ENCODE results near the gene LRP11. TPM values are rescaled to one million over a fixed set of nuclear protein-coding genes. Genes with fewer than 3 reads are reported as not detected.

Gene LRP11
- total RNA-seq, 1 donor from 2014 or later: 59.6 TPM

DNA sequence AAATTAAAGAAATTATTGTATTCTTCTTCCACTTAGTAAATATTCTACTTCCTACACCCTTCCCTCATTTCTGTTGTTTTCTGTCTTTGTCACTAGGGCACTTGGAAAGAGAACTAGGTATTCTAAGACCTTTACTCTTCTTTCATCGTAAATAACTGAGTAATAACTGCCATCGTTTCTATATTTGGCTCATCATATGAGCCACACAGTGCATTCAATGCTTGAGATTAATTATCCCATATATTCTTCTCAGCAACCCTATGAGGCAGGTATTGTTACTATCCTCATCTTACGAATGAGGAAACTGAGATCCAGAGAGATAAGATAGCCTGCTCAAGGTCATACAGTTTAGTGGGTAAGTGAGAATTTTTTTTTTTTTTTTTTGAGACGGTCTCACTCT lies 38.9 kb downstream of the LRP11 start:
- H3K4me1 Mint-ChIP-seq (ENCODE audit: unreplicated experiment): peaks cover 3% of the 10 kb centered on the region
- H3K27ac Mint-ChIP-seq (ENCODE audit: unreplicated experiment): no peak overlapping the region
- H3K27me3 Mint-ChIP-seq (ENCODE audit: unreplicated experiment): no peaks in the 10 kb centered on the region
- TF ChIP-seq CTCF (IDR thresholded peaks at IDR 0.05): no peak
- H3K4me3 Mint-ChIP-seq (ENCODE audit: unreplicated experiment): no peak overlapping the region
- H3K9me3 Mint-ChIP-seq (ENCODE audit: unreplicated experiment): no peaks in the 10 kb centered on the region
- H3K36me3 Mint-ChIP-seq (ENCODE audit: unreplicated experiment): peaks cover 22% of the 10 kb centered on the region
- DNase-seq (ENCODE audit: extremely low spot score, unreplicated experiment): no peak

GRCh38 chr6:149823013-149823412 lies 41.1 kb downstream of the LRP11 start:
- Mint-ChIP-seq H3K27me3 (ENCODE audit: unreplicated experiment) (no peaks in the 10 kb centered on the region), H3K9me3 (ENCODE audit: unreplicated experiment) (no peaks in the 10 kb centered on the region), H3K4me1 (ENCODE audit: unreplicated experiment) (no peaks in the 10 kb centered on the region), H3K36me3 (ENCODE audit: unreplicated experiment) (peaks cover 24% of the 10 kb centered on the region), H3K27ac (ENCODE audit: unreplicated experiment) (no peak overlapping the region), H3K4me3 (ENCODE audit: unreplicated experiment) (no peak overlapping the region)
- TF ChIP-seq CTCF (IDR thresholded peaks at IDR 0.05): no peak
- no peak for DNase-seq (ENCODE audit: extremely low spot score, unreplicated experiment)

DNA sequence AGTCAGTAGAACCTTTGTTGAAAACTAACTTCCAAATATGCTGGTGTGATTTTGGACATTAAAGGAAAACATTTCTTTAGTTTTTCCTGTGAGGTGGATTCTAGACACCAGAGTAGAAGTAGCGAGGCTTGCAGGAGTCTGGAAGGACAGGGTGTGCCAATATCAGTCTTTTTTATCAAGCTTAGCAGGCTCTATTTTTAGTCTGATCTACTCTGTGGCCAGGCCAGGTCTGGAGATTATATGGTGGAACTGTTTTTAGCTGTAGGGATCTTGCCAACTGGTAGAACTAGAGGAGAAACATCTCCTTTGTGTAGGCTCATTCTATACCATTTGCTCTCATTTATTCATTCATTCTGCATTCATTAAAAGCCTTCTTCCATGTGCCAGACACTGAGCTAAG lies 42.7 kb downstream of the LRP11 start:
- TF ChIP-seq CTCF (IDR thresholded peaks at IDR 0.05): no peak
- Mint-ChIP-seq H3K27ac (ENCODE audit: unreplicated experiment) (no peak overlapping the region), H3K4me1 (ENCODE audit: unreplicated experiment) (no peaks in the 10 kb centered on the region), H3K27me3 (ENCODE audit: unreplicated experiment) (no peaks in the 10 kb centered on the region), H3K36me3 (ENCODE audit: unreplicated experiment) (peaks cover 24% of the 10 kb centered on the region), H3K4me3 (ENCODE audit: unreplicated experiment) (no peak overlapping the region), H3K9me3 (ENCODE audit: unreplicated experiment) (no peaks in the 10 kb centered on the region)
- DNase-seq (ENCODE audit: extremely low spot score, unreplicated experiment): no peak

DNA sequence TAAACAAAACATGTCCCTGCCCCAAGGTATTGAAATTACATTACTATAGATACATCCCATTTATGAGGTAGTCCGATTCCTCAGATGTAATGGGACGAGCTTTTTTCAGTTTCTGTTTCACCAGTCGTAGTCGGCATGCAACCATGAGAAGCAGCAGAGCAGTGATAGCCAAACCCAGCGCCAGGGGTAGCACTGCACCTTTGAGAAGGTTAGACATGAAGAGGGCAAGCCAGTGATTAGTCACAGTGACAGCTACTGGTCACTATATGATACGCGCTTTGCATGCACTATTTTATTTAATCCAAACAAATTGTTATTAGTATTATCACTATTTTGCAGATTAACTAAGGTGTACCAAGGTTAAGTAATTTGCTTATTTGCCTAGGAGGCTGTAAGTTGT lies 43.7 kb downstream of the LRP11 start:
- H3K4me3 Mint-ChIP-seq (ENCODE audit: unreplicated experiment): no peak overlapping the region
- H3K36me3 Mint-ChIP-seq (ENCODE audit: unreplicated experiment): peaks cover 27% of the 10 kb centered on the region
- no peaks in the 10 kb centered on the region for H3K27me3 Mint-ChIP-seq (ENCODE audit: unreplicated experiment)
- no peak overlapping the region for H3K27ac Mint-ChIP-seq (ENCODE audit: unreplicated experiment)
- no peaks in the 10 kb centered on the region for H3K9me3 Mint-ChIP-seq (ENCODE audit: unreplicated experiment)
- DNase-seq (ENCODE audit: extremely low spot score, unreplicated experiment): no peak
- no peaks in the 10 kb centered on the region for H3K4me1 Mint-ChIP-seq (ENCODE audit: unreplicated experiment)
- TF ChIP-seq CTCF (IDR thresholded peaks at IDR 0.05): no peak

- H3K4me1 Mint-ChIP-seq (ENCODE audit: unreplicated experiment): no peaks in the 10 kb centered on the region
- no peak for DNase-seq (ENCODE audit: extremely low spot score, unreplicated experiment)
- H3K36me3 Mint-ChIP-seq (ENCODE audit: unreplicated experiment): peaks cover 15% of the 10 kb centered on the region
- TF ChIP-seq CTCF (IDR thresholded peaks at IDR 0.05): no peak
- H3K4me3 Mint-ChIP-seq (ENCODE audit: unreplicated experiment): no peak overlapping the region
- no peak overlapping the region for H3K27ac Mint-ChIP-seq (ENCODE audit: unreplicated experiment)
- H3K9me3 Mint-ChIP-seq (ENCODE audit: unreplicated experiment): no peaks in the 10 kb centered on the region
- H3K27me3 Mint-ChIP-seq (ENCODE audit: unreplicated experiment): no peaks in the 10 kb centered on the region
Observed at GRCh38 chr6:149815788-149816187, 48.4 kb downstream of the LRP11 start.

Data from osteocyte (in vitro differentiated cells).